ENCODE data around the gene BUD23.
A peak's percentile ranks its signal among the peaks of the same experiment; 100 is the strongest.
"Not testable (repeated sequence)": the region's sequence is repeated elsewhere in the genome, so short reads cannot be mapped to it uniquely, and the experiment has no call there.

Gene BUD23

GRCh38 chr7:73701357-73701995, 18.1 kb downstream of the BUD23 start:
- peak in 1 of 4 experiments; percentile 14 for DNase-seq

- DNase-seq: no peak
These were observed 18.8 kb downstream of the BUD23 start for GRCh38 chr7:73702226-73702625.

GRCh38 chr7:73702665-73703064, 19.3 kb downstream of the BUD23 start:
- no peak for DNase-seq

- DNase-seq: no peak
These were observed 19.8 kb downstream of the BUD23 start for GRCh38 chr7:73703225-73703624.

GRCh38 chr7:73703757-73704639, 20.6 kb downstream of the BUD23 start:
- peak in 2 of 4 experiments; percentile 35 to 65 for DNase-seq

- no peak for DNase-seq
These were observed 21.5 kb downstream of the BUD23 start for GRCh38 chr7:73704640-73705550.

- no peak for DNase-seq
These were observed 22.1 kb downstream of the BUD23 start for GRCh38 chr7:73705551-73705920.

GRCh38 chr7:73706126-73707044, 23.0 kb downstream of the BUD23 start:
- no peak for DNase-seq

GRCh38 chr7:73707045-73707631, 23.7 kb downstream of the BUD23 start:
- peak in 2 of 4 experiments; percentile 11 to 31 for DNase-seq

- DNase-seq: no peak
These were observed 25.7 kb downstream of the BUD23 start for GRCh38 chr7:73708961-73709549.

GRCh38 chr7:73712773-73713172, 29.4 kb downstream of the BUD23 start:
- DNase-seq: no peak

GRCh38 chr7:73713319-73713718, 29.9 kb downstream of the BUD23 start:
- not testable (repeated sequence) for DNase-seq

- no peak for DNase-seq
These were observed 32.4 kb downstream of the BUD23 start for GRCh38 chr7:73715648-73716317.

GRCh38 chr7:73716318-73716890, 33.0 kb downstream of the BUD23 start:
- no peak for DNase-seq

- DNase-seq: no peak
These were observed 33.8 kb downstream of the BUD23 start for GRCh38 chr7:73717025-73717807.

GRCh38 chr7:73717991-73718405, 34.6 kb downstream of the BUD23 start:
- DNase-seq: peak; percentile 24 to 59 (median 35)

- DNase-seq: no peak
These were observed 35.1 kb downstream of the BUD23 start for GRCh38 chr7:73718438-73718881.

- peak; percentile 32 to 70 (median 40) for DNase-seq
These were observed 35.8 kb downstream of the BUD23 start, which contains the start of gene STX1A for GRCh38 chr7:73718905-73719805. Gene STX1A (minus strand): TSS chr7:73719669. CDS start chr7:73719631, 38 bp downstream.

Measured in activated naive CD4-positive, alpha-beta T cell (primary cell).